Measurements from ENCODE around the gene BANK1. TPM values are rescaled to one million over a fixed set of nuclear protein-coding genes. Genes with fewer than 3 reads are reported as not detected.

Gene BANK1
- total and polyA plus RNA-seq, 2 of the 8 experiments (the other 6 are each of a cell fraction or from before 2014, with no cell fraction given) = 0.59 to 0.93 TPM

DNA sequence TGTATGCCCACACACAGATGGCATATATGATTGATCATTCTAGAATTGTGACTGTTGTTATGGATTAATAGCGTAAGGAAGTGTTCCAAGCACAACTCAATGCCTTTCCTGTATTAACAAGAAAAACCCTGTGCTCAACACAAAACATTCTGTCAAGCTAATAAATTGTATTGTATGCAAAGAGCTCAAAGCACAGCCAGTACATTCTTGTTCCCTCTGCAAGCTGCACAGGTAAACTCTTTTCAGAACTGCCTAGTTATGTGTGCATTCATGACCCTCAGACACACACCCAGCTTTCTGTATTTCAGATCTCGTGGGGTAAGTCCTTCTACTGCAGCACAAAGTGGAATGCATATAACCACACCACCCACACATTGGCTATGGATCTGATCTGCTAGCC is 34.3 kb upstream of the BANK1 start:
- Histone ChIP-seq H3K27me3 (replicated peaks in 1 of 4; ENCODE audit: control insufficient read depth in 3 of 4, extremely low read depth in 1 of 4, insufficient read depth in 3 of 4, low read length in 3 of 4) (no peaks in the 10 kb centered on the region), H3K14ac (ENCODE audit: insufficient read length) (no peak overlapping the region), H2AFZ (ENCODE audit: low read length) (no peak overlapping the region), H4K91ac (replicated peaks; ENCODE audit: insufficient read length, low read length) (no peak overlapping the region), H2BK20ac (ENCODE audit: low read length) (no peak overlapping the region), H3K4me2 (ENCODE audit: insufficient read depth in 1 of 2, low read depth in 2 of 2, low read length in 2 of 2) (no peak overlapping the region), H2BK120ac (replicated peaks; ENCODE audit: low read depth, low read length) (no peak overlapping the region), H3K23me2 (ENCODE audit: low read depth, low read length) (no peaks in the 10 kb centered on the region), H2AK5ac (ENCODE audit: low read depth, low read length) (no peak overlapping the region), H4K8ac (ENCODE audit: extremely low read depth, insufficient read depth, low read length) (no peak overlapping the region), H4K5ac (ENCODE audit: insufficient read length, low read depth, low read length) (no peak overlapping the region), H3K18ac (ENCODE audit: extremely low read depth, low read length) (no peak overlapping the region), H3K4ac (replicated peaks; ENCODE audit: insufficient read length, low read depth, low read length) (no peak overlapping the region), H3K27ac (ENCODE audit: low read depth, low read length) (no peak overlapping the region), H3K4me1 (replicated peaks in 1 of 4; ENCODE audit: control insufficient read depth in 3 of 4, insufficient read depth in 4 of 4, low read length in 3 of 4) (no peaks in the 10 kb centered on the region), H2BK12ac (ENCODE audit: low read depth, low read length) (no peak overlapping the region), H3K79me1 (ENCODE audit: low read depth, low read length) (no peaks in the 10 kb centered on the region), H3K79me2 (ENCODE audit: control insufficient read depth in 1 of 2, insufficient read depth in 2 of 2, low read length in 2 of 2) (no peaks in the 10 kb centered on the region), H2BK5ac (ENCODE audit: low read depth, low read length) (no peak overlapping the region), H3K56ac (replicated peaks; ENCODE audit: insufficient read length, low read depth, low read length) (no peak overlapping the region), H2BK15ac (ENCODE audit: low read length) (no peak overlapping the region), H3K36me3 (ENCODE audit: control insufficient read depth in 2 of 4, insufficient read depth in 4 of 4, low read length in 3 of 4) (no peaks in the 10 kb centered on the region), H4K20me1 (replicated peaks in 1 of 2; ENCODE audit: control insufficient read depth in 1 of 2, insufficient read depth in 2 of 2, low read length in 2 of 2) (no peaks in the 10 kb centered on the region), H3K9me3 (ENCODE audit: insufficient read depth in 2 of 2, low read depth in 1 of 2, low read length in 1 of 2) (no peaks in the 10 kb centered on the region), H3K23ac (ENCODE audit: insufficient read length) (no peak overlapping the region), H3K9ac (replicated peaks in 1 of 4; ENCODE audit: extremely low read depth in 1 of 4, low read depth in 3 of 4, low read length in 3 of 4) (no peak overlapping the region), H3K4me3 (ENCODE audit: extremely low read depth in 1 of 4, insufficient read depth in 2 of 4, low read depth in 3 of 4, low read length in 4 of 4) (no peak overlapping the region)
- ChIA-PET CTCF (ENCODE audit: partially characterized antibody) (no interaction called here), POLR2A (ENCODE audit: partially characterized antibody) (interaction anchor here (0.7 kb wide), 1 partner anchor 674 kb away, joined by 3 read pairs; no protein-coding TSS in a partner anchor)
- no peak for TF ChIP-seq PHF8 (conservative IDR thresholded peaks at IDR 0.05; ENCODE audit: low read depth, low read length)
- no peak for TF ChIP-seq SP2 (IDR thresholded peaks at IDR 0.05; ENCODE audit: low read length)
- TF ChIP-seq POU5F1 (IDR thresholded peaks at IDR 0.05; ENCODE audit: low read depth, low read length) = no peak
- 37% methylated on average over 2 of the region's 2 CpGs; no CpG with 5 or more reads in 1 of the 2 experiments for WGBS, 2 experiments (ENCODE audit: extremely low coverage in 1 of 2, insufficient coverage in 1 of 2, insufficient read length in 1 of 2, insufficient replicate concordance in 2 of 2, low coverage in 1 of 2, low lambda C conversion rate in 2 of 2, missing lambda C conversion rate in 1 of 2)
- DNase-seq (ENCODE audit: low read depth in 1 of 2, low spot score in 2 of 2) (no peak), FAIRE-seq (no peak)
